ENCODE results near the gene FBLN1. TPM values are rescaled to one million over a fixed set of nuclear protein-coding genes. Genes with fewer than 3 reads are reported as not detected.
A peak's percentile ranks its signal among the peaks of the same experiment; 100 is the strongest.
"Not testable (repeated sequence)": the region's sequence is repeated elsewhere in the genome, so short reads cannot be mapped to it uniquely, and the experiment has no call there.

FBLN1 gene
- total RNA-seq, 8 experiments from 2014 or later = 1.2 to 67.4 (median 4.5) TPM

DNA sequence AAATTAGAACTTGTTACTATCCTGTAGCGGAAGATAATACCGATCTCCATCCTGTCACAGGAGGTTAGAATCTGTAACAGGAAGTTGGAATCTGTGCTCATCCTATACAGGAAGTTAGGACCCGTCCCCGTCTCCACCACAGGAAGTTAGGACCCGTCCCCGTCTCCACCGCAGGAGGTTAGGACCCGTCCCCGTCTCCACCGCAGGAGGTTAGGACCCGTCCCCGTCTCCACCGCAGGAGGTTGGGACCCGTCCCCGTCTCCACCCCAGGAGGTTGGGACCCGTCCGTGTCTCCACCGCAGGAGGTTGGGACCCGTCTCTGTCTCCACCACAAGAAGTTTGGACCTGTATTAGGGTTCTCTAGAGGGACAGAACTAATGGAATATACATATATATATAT is 52.2 kb downstream of the FBLN1 start:
- in situ Hi-C loops (cut with MboI; ENCODE audit: low pct_unique_long_range_greater_than_20kb in 2 of 9, low sequenced_read_pairs in 9 of 9, unreplicated experiment in 9 of 9) = loop anchor here in 6 of 9 experiments (10.0 to 25.0 kb wide), 5 partner anchors 110 to 293 kb away; partner anchors contain the start of gene UPK3A (in 2 of the 6)
- Histone ChIP-seq H3K4me3 (no peak overlapping the region), H3K4me1 (replicated peaks in 1 of 2) (peaks cover 9 to 28% of the 10 kb centered on the region in 2 donors), H3K27ac (no peak overlapping the region)
- WGBS, 10 experiments = 80 to 87% methylated on average over 1 to 10 of the region's 19 CpGs; no CpG with 5 or more reads in 8 of the 10 experiments
- ATAC-seq (replicated peaks in 6 of 8) = no peak

DNA sequence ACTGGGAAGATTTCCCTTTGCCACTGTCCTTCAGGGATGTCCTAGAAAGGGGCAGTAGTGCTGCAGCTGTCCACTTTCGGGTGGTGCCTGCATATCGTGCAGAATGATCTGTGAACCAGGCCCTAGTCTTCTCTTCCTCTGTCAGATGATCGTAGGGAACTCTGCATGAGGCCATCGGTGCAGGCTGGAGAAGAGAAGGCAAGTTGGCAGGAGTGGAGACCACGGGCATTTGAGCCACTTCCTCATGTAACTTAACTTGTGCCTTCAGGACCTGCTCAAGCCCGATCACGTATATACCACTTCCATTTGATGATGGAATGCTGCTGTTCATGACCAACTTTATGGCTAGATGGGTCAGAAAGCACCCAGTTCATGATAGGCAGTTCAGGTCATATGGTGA is 55.2 kb downstream of the FBLN1 start:
- in situ Hi-C loops (cut with MboI; ENCODE audit: low pct_unique_long_range_greater_than_20kb in 2 of 9, low sequenced_read_pairs in 9 of 9, unreplicated experiment in 9 of 9) = loop anchor here in 6 of 9 experiments (10.0 to 25.0 kb wide), 5 partner anchors 113 to 296 kb away; partner anchors contain the start of gene UPK3A (in 2 of the 6)
- ATAC-seq (replicated peaks in 6 of 8) = not testable (repeated sequence)
- WGBS, 10 experiments = 47 to 100% (median 100%) methylated on average over 1 to 6 of the region's 7 CpGs; no CpG with 5 or more reads in 2 of the 10 experiments

GRCh38 chr22:45560092-45560491 is 57.4 kb downstream of the FBLN1 start:
- 60 to 100% (median 100%) methylated on average over 1 to 3 of the region's 3 CpGs; no CpG with 5 or more reads in 3 of the 10 experiments for WGBS, 10 experiments
- H3K27ac ChIP-seq; H3K4me1 ChIP-seq (replicated peaks in 1 of 2); H3K4me3 ChIP-seq; ATAC-seq (replicated peaks in 6 of 8): not testable (repeated sequence)
- in situ Hi-C loops (cut with MboI; ENCODE audit: low pct_unique_long_range_greater_than_20kb in 2 of 9, low sequenced_read_pairs in 9 of 9, unreplicated experiment in 9 of 9) = loop anchor here in 4 of 9 experiments (25.0 kb wide), 3 partner anchors 123 to 298 kb away; partner anchors contain the start of gene UPK3A (in 2 of the 4)

More for the DNA sequence above, 55.2 kb downstream of the FBLN1 start:
- not testable (repeated sequence) for H3K27ac ChIP-seq, H3K4me3 ChIP-seq
- peaks cover 3 to 11% of the 10 kb centered on the region in 2 donors for H3K4me1 ChIP-seq (replicated peaks in 1 of 2)

GRCh38 chr22:45560761-45561160 is 58.1 kb downstream of the FBLN1 start:
- not testable (repeated sequence) for ATAC-seq (replicated peaks in 6 of 8); H3K4me3 ChIP-seq
- in situ Hi-C loops (cut with MboI; ENCODE audit: low pct_unique_long_range_greater_than_20kb in 2 of 9, low sequenced_read_pairs in 9 of 9, unreplicated experiment in 9 of 9) = loop anchor here in 4 of 9 experiments (25.0 kb wide), 3 partner anchors 123 to 298 kb away; partner anchors contain the start of gene UPK3A (in 2 of the 4)

DNA sequence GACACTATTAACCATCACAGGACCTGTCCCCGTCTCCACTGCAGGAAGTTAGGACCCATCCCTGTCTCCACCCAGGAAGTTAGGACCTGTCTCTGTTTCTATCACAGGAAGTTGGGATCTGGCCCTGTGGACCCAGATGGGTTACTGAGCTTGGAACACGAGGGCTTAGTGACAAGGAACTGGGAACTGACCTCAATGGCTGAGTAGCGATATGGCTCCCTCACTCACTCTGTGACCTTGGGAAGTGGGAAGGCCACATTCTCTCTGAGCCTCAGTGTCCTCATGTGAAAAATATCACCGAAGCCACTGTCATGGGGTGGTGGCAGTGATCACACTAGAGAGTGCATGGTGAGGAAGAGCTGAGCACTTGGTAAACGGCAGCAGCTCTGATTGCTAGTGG is 59.4 kb downstream of the FBLN1 start:
- H3K4me1 ChIP-seq (replicated peaks in 1 of 2) = no peaks in the 10 kb centered on the region
- in situ Hi-C loops (cut with MboI; ENCODE audit: low pct_unique_long_range_greater_than_20kb in 2 of 9, low sequenced_read_pairs in 9 of 9, unreplicated experiment in 9 of 9) = loop anchor here in 4 of 9 experiments (25.0 kb wide), 3 partner anchors 125 to 300 kb away; partner anchors contain the start of gene UPK3A (in 2 of the 4)
- 83 to 100% (median 100%) methylated on average over 2 to 4 of the region's 5 CpGs; no CpG with 5 or more reads in 6 of the 10 experiments for WGBS, 10 experiments
- no peak overlapping the region for H3K4me3 ChIP-seq
- ATAC-seq (replicated peaks in 6 of 8) = no peak
- no peak overlapping the region for H3K27ac ChIP-seq

More at GRCh38 chr22:45560761-45561160, 58.1 kb downstream of the FBLN1 start:
- H3K27ac ChIP-seq; H3K4me1 ChIP-seq (replicated peaks in 1 of 2): not testable (repeated sequence)
- WGBS, 10 experiments = 100% methylated on average over 1 to 2 of the region's 4 CpGs; no CpG with 5 or more reads in 4 of the 10 experiments

DNA sequence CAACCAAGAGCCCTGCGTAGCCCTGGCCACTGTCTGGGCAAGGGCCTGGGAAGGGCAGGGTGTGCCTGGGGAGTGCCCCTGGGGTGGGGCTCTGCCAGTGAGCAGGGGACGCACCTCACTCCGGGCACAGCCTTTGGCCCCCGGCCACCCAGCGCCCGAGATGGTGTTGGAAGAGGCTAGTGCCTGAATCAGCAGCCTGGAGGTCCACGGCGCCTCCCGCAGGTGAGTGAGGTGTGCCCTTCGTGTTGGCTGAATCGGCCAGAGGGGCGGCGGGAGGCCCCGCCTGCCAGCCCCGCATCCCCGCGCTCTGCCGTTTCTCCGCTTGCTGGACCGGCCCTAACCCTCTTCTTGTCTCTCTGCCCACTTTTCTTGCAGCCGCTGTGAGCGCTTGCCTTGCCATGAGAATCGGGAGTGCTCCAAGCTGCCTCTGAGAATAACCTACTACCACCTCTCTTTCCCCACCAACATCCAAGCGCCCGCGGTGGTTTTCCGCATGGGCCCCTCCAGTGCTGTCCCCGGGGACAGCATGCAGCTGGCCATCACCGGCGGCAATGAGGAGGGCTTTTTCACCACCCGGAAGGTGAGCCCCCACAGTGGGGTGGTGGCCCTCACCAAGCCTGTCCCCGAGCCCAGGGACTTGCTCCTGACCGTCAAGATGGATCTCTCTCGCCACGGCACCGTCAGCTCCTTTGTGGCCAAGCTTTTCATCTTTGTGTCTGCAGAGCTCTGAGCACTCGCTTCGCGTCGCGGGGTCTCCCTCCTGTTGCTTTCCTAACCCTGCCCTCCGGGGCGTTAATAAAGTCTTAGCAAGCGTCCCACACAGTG is 60.1 kb downstream of the FBLN1 start:
- in situ Hi-C loops (cut with MboI; ENCODE audit: low pct_unique_long_range_greater_than_20kb in 2 of 9, low sequenced_read_pairs in 9 of 9, unreplicated experiment in 9 of 9) = loop anchor here in 4 of 9 experiments (25.0 kb wide), 3 partner anchors 125 to 300 kb away; partner anchors contain the start of gene UPK3A (in 2 of the 4)
- WGBS, 10 experiments = 83 to 100% (median 100%) methylated on average over 3 to 15 of the region's 44 CpGs; no CpG with 5 or more reads in 3 of the 10 experiments

GRCh38 chr22:45563362-45564040 is 60.8 kb downstream of the FBLN1 start:
- Histone ChIP-seq H3K27ac (no peak overlapping the region), H3K4me3 (no peak overlapping the region), H3K4me1 (replicated peaks in 1 of 2) (no peaks in the 10 kb centered on the region)
- no peak for ATAC-seq (replicated peaks in 6 of 8)
- 45 to 100% (median 85%) methylated on average over 1 to 9 of the region's 20 CpGs; no CpG with 5 or more reads in 2 of the 10 experiments for WGBS, 10 experiments
- in situ Hi-C loops (cut with MboI; ENCODE audit: low pct_unique_long_range_greater_than_20kb in 2 of 9, low sequenced_read_pairs in 9 of 9, unreplicated experiment in 9 of 9) = loop anchor here in 4 of 9 experiments (25.0 kb wide), 3 partner anchors 126 to 301 kb away; partner anchors contain the start of gene UPK3A (in 2 of the 4)

More for the DNA sequence above, 60.1 kb downstream of the FBLN1 start:
- no peaks in the 10 kb centered on the region for H3K4me1 ChIP-seq (replicated peaks in 1 of 2)
- H3K4me3 ChIP-seq = no peak overlapping the region
- no peak for ATAC-seq (replicated peaks in 6 of 8)
- no peak overlapping the region for H3K27ac ChIP-seq

GRCh38 chr22:45564349-45565030 is 61.8 kb downstream of the FBLN1 start:
- H3K4me1 ChIP-seq (replicated peaks in 1 of 2) = no peaks in the 10 kb centered on the region
- in situ Hi-C loops (cut with MboI; ENCODE audit: low pct_unique_long_range_greater_than_20kb in 2 of 9, low sequenced_read_pairs in 9 of 9, unreplicated experiment in 9 of 9) = loop anchor here in 4 of 9 experiments (25.0 kb wide), 3 partner anchors 127 to 302 kb away; partner anchors contain the start of gene UPK3A (in 2 of the 4)
- WGBS, 10 experiments = 20 to 100% (median 91%) methylated on average over 1 to 9 of the region's 13 CpGs; no CpG with 5 or more reads in 1 of the 10 experiments
- peak in 3 of 8 experiments; percentile 32 to 78 (median 37) for ATAC-seq (replicated peaks in 6 of 8)
- H3K4me3 ChIP-seq = no peak overlapping the region
- H3K27ac ChIP-seq = no peak overlapping the region

GRCh38 chr22:45565171-45565570 is 62.5 kb downstream of the FBLN1 start:
- no peak for ATAC-seq (replicated peaks in 6 of 8)
- WGBS, 10 experiments = 86 to 100% methylated on average over 1 to 2 of the region's 2 CpGs; no CpG with 5 or more reads in 8 of the 10 experiments
- Histone ChIP-seq H3K27ac (no peak overlapping the region), H3K4me1 (replicated peaks in 1 of 2) (no peaks in the 10 kb centered on the region), H3K4me3 (no peak overlapping the region)
- in situ Hi-C loops (cut with MboI; ENCODE audit: low pct_unique_long_range_greater_than_20kb in 2 of 9, low sequenced_read_pairs in 9 of 9, unreplicated experiment in 9 of 9) = loop anchor here in 4 of 9 experiments (25.0 kb wide), 3 partner anchors 128 to 303 kb away; partner anchors contain the start of gene UPK3A (in 2 of the 4)

- no peak overlapping the region for H3K27ac ChIP-seq
- in situ Hi-C loops (cut with MboI; ENCODE audit: low pct_unique_long_range_greater_than_20kb in 2 of 9, low sequenced_read_pairs in 9 of 9, unreplicated experiment in 9 of 9) = loop anchor here in 4 of 9 experiments (25.0 kb wide), 3 partner anchors 129 to 304 kb away; partner anchors contain the start of gene UPK3A (in 2 of the 4)
- H3K4me1 ChIP-seq (replicated peaks in 1 of 2) = no peaks in the 10 kb centered on the region
- 67 to 100% (median 100%) methylated on average over 2 to 3 of the region's 7 CpGs; no CpG with 5 or more reads in 7 of the 10 experiments for WGBS, 10 experiments
- no peak overlapping the region for H3K4me3 ChIP-seq
- no peak for ATAC-seq (replicated peaks in 6 of 8)
Measured at GRCh38 chr22:45565973-45566372, 63.3 kb downstream of the FBLN1 start.

- no peak overlapping the region for H3K4me3 ChIP-seq
- H3K4me1 ChIP-seq (replicated peaks in 1 of 2) = no peaks in the 10 kb centered on the region
- ATAC-seq (replicated peaks in 6 of 8) = no peak
- in situ Hi-C loops (cut with MboI; ENCODE audit: low pct_unique_long_range_greater_than_20kb in 2 of 9, low sequenced_read_pairs in 9 of 9, unreplicated experiment in 9 of 9) = loop anchor here in 4 of 9 experiments (25.0 kb wide), 3 partner anchors 131 to 306 kb away; partner anchors contain the start of gene UPK3A (in 2 of the 4)
- H3K27ac ChIP-seq = no peak overlapping the region
Measured at GRCh38 chr22:45568213-45568612, 65.5 kb downstream of the FBLN1 start.

DNA sequence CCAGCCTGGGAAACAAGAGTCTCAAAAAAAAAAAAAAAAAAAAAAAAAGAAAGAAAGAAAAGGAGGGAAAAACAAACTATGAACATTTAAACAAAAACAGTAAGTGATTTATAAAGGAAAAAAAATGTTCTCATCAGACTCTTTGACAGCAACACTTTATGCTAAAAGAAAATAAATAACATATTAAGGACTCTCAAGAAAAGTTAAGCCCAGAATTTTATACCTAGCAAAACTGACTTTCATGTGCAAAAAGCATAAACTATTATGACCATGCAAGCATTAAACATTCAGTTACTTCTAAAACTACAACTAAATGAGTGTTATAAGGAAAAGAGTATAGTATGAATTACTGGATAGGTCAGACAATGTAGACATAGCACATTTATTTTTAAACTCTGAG is 68.4 kb downstream of the FBLN1 start:
- in situ Hi-C loops (cut with MboI; ENCODE audit: low pct_unique_long_range_greater_than_20kb in 2 of 9, low sequenced_read_pairs in 9 of 9, unreplicated experiment in 9 of 9) = loop anchor here in 7 of 9 experiments (10.0 to 25.0 kb wide), 4 partner anchors 134 to 414 kb away; partner anchors contain the start of gene UPK3A (in 2 of the 7)
- Histone ChIP-seq H3K4me1 (replicated peaks in 1 of 2) (no peaks in the 10 kb centered on the region), H3K27ac (no peak overlapping the region), H3K4me3 (no peak overlapping the region)
- no peak for ATAC-seq (replicated peaks in 6 of 8)

Data from motor neuron (in vitro differentiated cells).